Neural cell (in vitro differentiated cells): ENCODE measurements around the gene LNPEP. TPM values are rescaled to one million over a fixed set of nuclear protein-coding genes. Genes with fewer than 3 reads are reported as not detected.

Source experiments
- H2AFZ ChIP-seq: fragments of 200-600, 300-800 bp; sonication (generic), shearing (Covaris generic); 2 replicates; pipeline ENCODE4 v1.6.0; 2014; ENCODE audit warnings: low read depth, mild to moderate bottlenecking, antibody characterized with exemption, low read length, moderate library complexity
- H3F3A ChIP-seq: fragments of 200-600 bp; shearing (Covaris generic); 2 replicates; pipeline ENCODE4 v1.6.1; 2016; ENCODE audit warnings: mild to moderate bottlenecking, moderate library complexity, mixed read lengths, antibody characterized with exemption, low read length; ENCODE audit not compliant: insufficient read depth, poor library complexity, severe bottlenecking
- H3K27ac ChIP-seq: fragments of 200-600, 300-800 bp; sonication (generic), shearing (Covaris generic); 2 replicates; pipeline ENCODE4 v1.5.1; 2014; ENCODE audit warnings: mild to moderate bottlenecking, low read length, moderate library complexity
- H3K27me3 ChIP-seq: fragments of 300-800, 200-600 bp; sonication (generic), shearing (Covaris generic); 2 replicates; pipeline ENCODE4 v1.6.0; 2014; ENCODE audit warnings: mild to moderate bottlenecking, low read depth, low read length, moderate library complexity; ENCODE audit not compliant: insufficient read depth
- H3K36me3 ChIP-seq: fragments of 300-800, 200-600 bp; sonication (generic), shearing (Covaris generic); 2 replicates; pipeline ENCODE4 v1.5.1; 2014; ENCODE audit warnings: mild to moderate bottlenecking, antibody characterized with exemption, low read length, moderate library complexity; ENCODE audit not compliant: insufficient read depth
- H3K4me2 ChIP-seq: fragments of 300-800, 200-600 bp; sonication (generic), shearing (Covaris generic); 2 replicates; pipeline ENCODE4 v1.6.0; 2014; ENCODE audit warnings: mild to moderate bottlenecking, low read length
- H3K4me3 ChIP-seq: fragments of 300-800, 200-600 bp; sonication (generic), shearing (Covaris generic); 2 replicates; pipeline ENCODE4 v1.5.1; 2014; ENCODE audit warnings: mild to moderate bottlenecking, low read length, moderate library complexity
- H3K79me2 ChIP-seq: fragments of 200-600 bp; shearing (Covaris generic); replicated peaks from 2 replicates; pipeline ENCODE4 v1.6.0; 2014; ENCODE audit warnings: mild to moderate bottlenecking, low read length, moderate library complexity; ENCODE audit not compliant: insufficient read depth
- H3K9ac ChIP-seq: fragments of 300-800, 200-600 bp; sonication (generic), shearing (Covaris generic); 2 replicates; pipeline ENCODE4 v1.6.1; 2016; ENCODE audit warnings: mild to moderate bottlenecking, low read length, mixed read lengths
- H3K9me2 ChIP-seq: fragments of 200-600 bp; shearing (Covaris generic); 2 replicates; pipeline ENCODE4 v1.6.1; 2016; ENCODE audit warnings: mild to moderate bottlenecking, low read length, mixed read lengths; ENCODE audit not compliant: insufficient read depth
- H3K9me3 ChIP-seq: fragments of 200-600, 300-800 bp; sonication (generic), shearing (Covaris generic); 2 replicates; pipeline ENCODE4 v1.6.1; 2016; ENCODE audit warnings: mild to moderate bottlenecking, mixed run types, low read length, moderate library complexity, mixed read lengths
- H4K20me1 ChIP-seq: fragments of 200-600 bp; shearing (Covaris generic); 2 replicates; pipeline ENCODE4 v1.6.1; 2016; ENCODE audit warnings: mild to moderate bottlenecking, mixed run types; ENCODE audit not compliant: insufficient read depth
- EP300 ChIP-seq: fragments of 450-650 bp; conservative IDR thresholded peaks from 2 replicates; pipeline ENCODE4 v1.6.1; 2014; ENCODE audit warnings: antibody characterized with exemption, mild to moderate bottlenecking, moderate library complexity; ENCODE audit not compliant: poor library complexity, severe bottlenecking
- EZH2 ChIP-seq: fragments of 200-600, 300-800 bp; shearing (Covaris generic), sonication (generic); IDR thresholded peaks from 2 replicates; pipeline ENCODE4 v1.6.1; 2014; ENCODE audit warnings: antibody characterized with exemption, low read length, borderline replicate concordance, mild to moderate bottlenecking; ENCODE audit not compliant: insufficient read depth, poor library complexity, severe bottlenecking
- MXI1 ChIP-seq: fragments of 450-650 bp; conservative IDR thresholded peaks from 2 replicates; pipeline ENCODE4 v1.6.1; 2014; ENCODE audit warnings: antibody characterized with exemption, mild to moderate bottlenecking; ENCODE audit not compliant: poor library complexity, severe bottlenecking
- POLR2AphosphoS5 ChIP-seq: IDR thresholded peaks from 2 replicates; pipeline ENCODE4 v1.6.1; 2012
- RAD21 ChIP-seq: fragments of 450-650 bp; conservative IDR thresholded peaks from 2 replicates; pipeline ENCODE4 v1.6.1; 2014; ENCODE audit warnings: antibody characterized with exemption, mild to moderate bottlenecking, moderate library complexity
- SMC3 ChIP-seq: fragments of 450-650 bp; conservative IDR thresholded peaks from 2 replicates; pipeline ENCODE4 v1.6.1; 2014; ENCODE audit warnings: antibody characterized with exemption, mild to moderate bottlenecking, moderate library complexity; ENCODE audit not compliant: poor library complexity
- TAF1 ChIP-seq: IDR thresholded peaks from 2 replicates; pipeline ENCODE4 v1.6.1; 2012; ENCODE audit warnings: low read depth
- polyA plus RNA-seq: library from polyadenylated mRNA; depleted of rRNA; stranded (reverse); fragments of >200 nt; gene quantifications from 2 replicates; pipeline ENCODE4 v1.2.3, GENCODE V29; 2014
- TF ChIP-seq, protein P1 (sequence below): fragments of 450-650 bp; IDR thresholded peaks from 2 replicates; pipeline ENCODE4 v1.5.1; 2014; ENCODE audit warnings: antibody characterized with exemption, mild to moderate bottlenecking, moderate library complexity; ENCODE audit not compliant: poor library complexity, severe bottlenecking
- TF ChIP-seq, protein P2 (sequence below): IDR thresholded peaks from 2 replicates; pipeline ENCODE4 v1.6.1; 2012; ENCODE audit warnings: borderline replicate concordance

The LNPEP gene
- polyA plus RNA-seq, 1 donor from 2014 or later: 25.6 TPM

DNA sequence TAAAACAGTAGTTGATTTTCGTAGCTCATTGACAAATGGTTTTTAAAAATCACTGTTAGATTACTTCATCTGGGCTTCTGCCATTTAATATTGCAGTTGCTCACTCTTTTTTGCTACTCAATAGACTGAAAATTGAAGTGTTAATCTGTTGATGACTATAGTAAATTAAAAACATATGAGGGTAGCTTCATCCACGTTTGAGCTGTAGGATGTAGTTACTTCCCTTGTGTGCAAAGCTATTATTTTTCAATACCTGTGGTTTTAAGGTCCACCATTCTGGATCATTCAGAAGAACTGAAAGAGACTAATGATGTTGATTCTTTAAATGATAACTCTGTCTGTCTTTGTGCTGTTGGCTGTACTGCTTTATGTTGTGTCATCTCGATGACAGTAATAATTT is 74.7 kb downstream of the LNPEP start:
- Histone ChIP-seq H4K20me1 (no peaks in the 10 kb centered on the region), H3K4me2 (no peak overlapping the region), H3K9me3 (no peaks in the 10 kb centered on the region), H3K9me2 (no peaks in the 10 kb centered on the region), H3K4me3 (no peak overlapping the region), H3K79me2 (no peaks in the 10 kb centered on the region), H3K27me3 (no peaks in the 10 kb centered on the region), H2AFZ (no peak overlapping the region), H3K36me3 (peaks cover 5% of the 10 kb centered on the region), H3K9ac (no peak overlapping the region), H3K27ac (no peak overlapping the region), H3F3A (no peaks in the 10 kb centered on the region)
- no peak for TF ChIP-seq EP300
- TF ChIP-seq, protein P1, sequence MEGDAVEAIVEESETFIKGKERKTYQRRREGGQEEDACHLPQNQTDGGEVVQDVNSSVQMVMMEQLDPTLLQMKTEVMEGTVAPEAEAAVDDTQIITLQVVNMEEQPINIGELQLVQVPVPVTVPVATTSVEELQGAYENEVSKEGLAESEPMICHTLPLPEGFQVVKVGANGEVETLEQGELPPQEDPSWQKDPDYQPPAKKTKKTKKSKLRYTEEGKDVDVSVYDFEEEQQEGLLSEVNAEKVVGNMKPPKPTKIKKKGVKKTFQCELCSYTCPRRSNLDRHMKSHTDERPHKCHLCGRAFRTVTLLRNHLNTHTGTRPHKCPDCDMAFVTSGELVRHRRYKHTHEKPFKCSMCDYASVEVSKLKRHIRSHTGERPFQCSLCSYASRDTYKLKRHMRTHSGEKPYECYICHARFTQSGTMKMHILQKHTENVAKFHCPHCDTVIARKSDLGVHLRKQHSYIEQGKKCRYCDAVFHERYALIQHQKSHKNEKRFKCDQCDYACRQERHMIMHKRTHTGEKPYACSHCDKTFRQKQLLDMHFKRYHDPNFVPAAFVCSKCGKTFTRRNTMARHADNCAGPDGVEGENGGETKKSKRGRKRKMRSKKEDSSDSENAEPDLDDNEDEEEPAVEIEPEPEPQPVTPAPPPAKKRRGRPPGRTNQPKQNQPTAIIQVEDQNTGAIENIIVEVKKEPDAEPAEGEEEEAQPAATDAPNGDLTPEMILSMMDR: no peak
- no peak for TF ChIP-seq POLR2AphosphoS5
- TF ChIP-seq TAF1: no peak
- TF ChIP-seq, protein P2, sequence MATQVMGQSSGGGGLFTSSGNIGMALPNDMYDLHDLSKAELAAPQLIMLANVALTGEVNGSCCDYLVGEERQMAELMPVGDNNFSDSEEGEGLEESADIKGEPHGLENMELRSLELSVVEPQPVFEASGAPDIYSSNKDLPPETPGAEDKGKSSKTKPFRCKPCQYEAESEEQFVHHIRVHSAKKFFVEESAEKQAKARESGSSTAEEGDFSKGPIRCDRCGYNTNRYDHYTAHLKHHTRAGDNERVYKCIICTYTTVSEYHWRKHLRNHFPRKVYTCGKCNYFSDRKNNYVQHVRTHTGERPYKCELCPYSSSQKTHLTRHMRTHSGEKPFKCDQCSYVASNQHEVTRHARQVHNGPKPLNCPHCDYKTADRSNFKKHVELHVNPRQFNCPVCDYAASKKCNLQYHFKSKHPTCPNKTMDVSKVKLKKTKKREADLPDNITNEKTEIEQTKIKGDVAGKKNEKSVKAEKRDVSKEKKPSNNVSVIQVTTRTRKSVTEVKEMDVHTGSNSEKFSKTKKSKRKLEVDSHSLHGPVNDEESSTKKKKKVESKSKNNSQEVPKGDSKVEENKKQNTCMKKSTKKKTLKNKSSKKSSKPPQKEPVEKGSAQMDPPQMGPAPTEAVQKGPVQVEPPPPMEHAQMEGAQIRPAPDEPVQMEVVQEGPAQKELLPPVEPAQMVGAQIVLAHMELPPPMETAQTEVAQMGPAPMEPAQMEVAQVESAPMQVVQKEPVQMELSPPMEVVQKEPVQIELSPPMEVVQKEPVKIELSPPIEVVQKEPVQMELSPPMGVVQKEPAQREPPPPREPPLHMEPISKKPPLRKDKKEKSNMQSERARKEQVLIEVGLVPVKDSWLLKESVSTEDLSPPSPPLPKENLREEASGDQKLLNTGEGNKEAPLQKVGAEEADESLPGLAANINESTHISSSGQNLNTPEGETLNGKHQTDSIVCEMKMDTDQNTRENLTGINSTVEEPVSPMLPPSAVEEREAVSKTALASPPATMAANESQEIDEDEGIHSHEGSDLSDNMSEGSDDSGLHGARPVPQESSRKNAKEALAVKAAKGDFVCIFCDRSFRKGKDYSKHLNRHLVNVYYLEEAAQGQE: no peak
- TF ChIP-seq SMC3: no peak

DNA sequence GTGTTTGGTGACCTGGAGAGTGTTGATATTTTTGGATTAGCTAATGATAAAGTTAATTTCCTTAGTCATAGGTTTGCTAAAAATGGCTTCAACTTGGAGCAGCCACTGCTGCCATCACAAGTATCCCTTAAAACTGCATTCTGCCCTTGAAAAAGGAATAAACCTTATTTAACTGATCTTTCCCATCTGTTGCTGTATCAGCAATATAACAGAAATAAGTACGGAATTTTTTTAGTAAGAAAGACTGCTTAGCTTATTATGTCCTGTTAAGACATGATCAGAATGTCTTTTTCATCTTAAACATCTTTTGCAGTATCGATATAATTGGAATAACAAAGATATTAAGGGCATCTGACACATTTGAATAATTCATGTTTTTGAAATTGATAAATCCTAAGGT is 75.7 kb downstream of the LNPEP start:
- no peak overlapping the region for H3K4me3 ChIP-seq
- no peaks in the 10 kb centered on the region for H3K9me2 ChIP-seq
- no peak overlapping the region for H3K27ac ChIP-seq
- no peaks in the 10 kb centered on the region for H3K9me3 ChIP-seq
- no peak overlapping the region for H3K9ac ChIP-seq
- no peaks in the 10 kb centered on the region for H3F3A ChIP-seq
- H3K4me2 ChIP-seq: no peak overlapping the region
- no peaks in the 10 kb centered on the region for H4K20me1 ChIP-seq
- no peaks in the 10 kb centered on the region for H3K27me3 ChIP-seq
- TF ChIP-seq EZH2: no peak
- no peak for TF ChIP-seq MXI1
- TF ChIP-seq, protein P2: no peak
- TF ChIP-seq, protein P1: no peak
- no peak for TF ChIP-seq TAF1
- no peak for TF ChIP-seq SMC3
- TF ChIP-seq EP300: no peak
- TF ChIP-seq RAD21: no peak
- TF ChIP-seq POLR2AphosphoS5: no peak
- H3K79me2 ChIP-seq: no peaks in the 10 kb centered on the region
- H3K36me3 ChIP-seq: peaks cover 5% of the 10 kb centered on the region
- no peak overlapping the region for H2AFZ ChIP-seq
